Stomach (tissue), 4 donors: Measurements from ENCODE around the gene DBNDD1.

Experiments used
- CTCF ChIP-seq, 7 experiments: fragments of 450-650 bp in 4 of 7; fragments of 200-600 bp in 3 of 7; sonication (generic) in 3 of 7; IDR thresholded peaks; one replicate each; pipeline ENCODE4 v1.5.1; 2016 to 2019; ENCODE audit warnings: antibody characterized with exemption in 7 of 7, control low read depth in 2 of 7, mild to moderate bottlenecking in 1 of 7
- EP300 ChIP-seq: sonication (generic); formaldehyde crosslinking; IDR thresholded peaks from one replicate; pipeline ENCODE4 v1.6.1; 2017; ENCODE audit warnings: antibody characterized with exemption
- POLR2A ChIP-seq, 4 donors: fragments of 450-650 bp; IDR thresholded peaks; one replicate each; pipeline ENCODE4 v1.6.1; 2016; ENCODE audit warnings: antibody characterized with exemption in 4 of 4, control low read depth in 2 of 4, mild to moderate bottlenecking in 1 of 4, moderate library complexity in 1 of 4
- POLR2AphosphoS5 ChIP-seq, 3 donors: sonication (generic); formaldehyde crosslinking; IDR thresholded peaks; one replicate each; pipeline ENCODE4 v1.6.1; 2016; ENCODE audit warnings: antibody characterized with exemption in 3 of 3

DNA sequence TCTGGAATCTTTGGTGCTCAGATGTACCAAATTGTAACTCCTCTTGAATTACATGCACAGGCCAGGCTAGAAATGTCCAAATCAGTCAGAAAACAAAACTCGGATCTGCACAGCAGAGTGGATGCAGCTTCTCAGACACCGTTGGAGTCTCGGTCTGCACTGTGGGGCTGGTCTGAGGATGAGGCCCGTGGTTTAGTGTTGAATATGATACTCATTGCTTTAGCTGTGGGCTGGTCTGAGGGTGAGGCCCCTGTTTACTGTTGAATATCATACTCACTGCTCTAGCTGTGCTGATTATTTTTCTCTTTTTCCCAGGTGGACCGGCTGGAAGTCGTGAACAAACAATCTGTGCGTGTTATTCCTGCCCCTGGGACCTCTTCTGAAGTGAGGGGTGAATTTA lies 35.0 kb downstream of the DBNDD1 start:
- TF ChIP-seq CTCF (IDR thresholded peaks at IDR 0.05) (no peak), EP300 (no peak), POLR2A (IDR thresholded peaks at IDR 0.05) (no peak), POLR2AphosphoS5 (IDR thresholded peaks at IDR 0.05) (no peak)
